Activated CD4-positive, alpha-beta T cell treated with anti-CD3 and anti-CD28 coated beads for 36 hours (primary cell): Measurements from ENCODE around the gene PROKR2. TPM values are rescaled to one million over a fixed set of nuclear protein-coding genes. Genes with fewer than 3 reads are reported as not detected.

Experiments
- ATAC-seq: fragments of 200-7000 bp; cut with Tn5 transposase; one replicate; pipeline ENCODE4 v1.10.0; 2021; ENCODE audit warnings: mild to moderate bottlenecking, moderate library complexity
- CTCF ChIA-PET: fragments of 350-600 bp; sonication (Branson Sonifier 250); formaldehyde crosslinking; loops from one replicate; lab custom pipeline; 2021; ENCODE audit warnings: antibody characterized with exemption; lab: Charles Lee
- POLR2A ChIA-PET: fragments of 350-600 bp; sonication (Branson Sonifier 250); formaldehyde crosslinking; loops from one replicate; lab custom pipeline; 2021; ENCODE audit warnings: antibody characterized with exemption, inconsistent platforms; lab: Charles Lee
- DNase-seq: peaks from one replicate; pipeline ENCODE4 v3.0.0-alpha.2; 2020
- H3K27ac Mint-ChIP-seq: one replicate; pipeline ENCODE4 v1.8.0; 2021; ENCODE audit warnings: mixed read lengths
- H3K27me3 Mint-ChIP-seq: one replicate; pipeline ENCODE4 v1.8.0; 2021; ENCODE audit warnings: mixed read lengths
- H3K36me3 Mint-ChIP-seq: one replicate; pipeline ENCODE4 v1.8.0; 2021; ENCODE audit warnings: low read depth, mixed read lengths
- H3K4me1 Mint-ChIP-seq: one replicate; pipeline ENCODE4 v1.8.0; 2021; ENCODE audit warnings: mixed read lengths
- H3K4me3 Mint-ChIP-seq: one replicate; pipeline ENCODE4 v1.8.0; 2021; ENCODE audit warnings: mild to moderate bottlenecking, moderate library complexity, mixed read lengths
- H3K9me3 Mint-ChIP-seq: one replicate; pipeline ENCODE4 v1.8.0; 2021; ENCODE audit warnings: low read depth, mixed read lengths
- intact Hi-C, 2 experiments: fragments of 100-400 bp; cut with DNase I in 1 of 2; cut with micrococcal nuclease in 1 of 2; formaldehyde crosslinking; loops; one replicate each; pipeline versions ENCODE4 v1.14.2 to v1.15.1; 2022 to 2024; cut with DNase I, micrococcal nuclease
- total RNA-seq, 2 experiments: library from RNA; stranded (reverse); gene quantifications; one replicate each; pipeline ENCODE4 v1.2.3, GENCODE V29; 2021

The PROKR2 gene
- total RNA-seq, 2 experiments from 2014 or later = not detected

- Mint-ChIP-seq H3K4me3 (no peak overlapping the region), H3K36me3 (no peaks in the 10 kb centered on the region), H3K27me3 (peaks cover 18% of the 10 kb centered on the region), H3K27ac (no peak overlapping the region), H3K9me3 (peaks cover 5% of the 10 kb centered on the region), H3K4me1 (no peaks in the 10 kb centered on the region)
- ChIA-PET CTCF (no interaction called here), POLR2A (no interaction called here)
- intact Hi-C loops = no loop called here
- no peak for ATAC-seq
- no peak for DNase-seq
Measured at GRCh38 chr20:5342021-5342420, 25.3 kb upstream of the PROKR2 start.

DNA sequence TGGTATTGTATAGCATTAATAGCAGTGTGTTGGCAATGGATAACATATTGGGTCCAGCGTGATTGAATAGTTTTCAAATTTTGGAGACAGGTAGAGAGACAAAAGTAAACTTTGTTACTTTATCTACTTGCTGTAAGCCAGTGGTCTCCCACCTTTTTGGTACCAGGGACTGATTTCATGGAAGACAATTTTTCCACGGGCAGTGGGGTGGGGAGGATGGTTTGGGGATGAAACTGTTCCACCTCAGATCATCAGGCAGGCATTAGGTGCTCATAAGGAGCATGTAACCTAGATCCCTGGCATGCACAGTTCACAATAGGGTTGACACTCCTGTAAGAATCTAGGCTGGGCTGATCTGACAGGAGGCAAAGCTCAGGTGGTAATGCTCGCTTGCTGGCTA, 14.6 kb upstream of the PROKR2 start:
- POLR2A ChIA-PET = no interaction called here
- no peaks in the 10 kb centered on the region for H3K36me3 Mint-ChIP-seq
- no peaks in the 10 kb centered on the region for H3K4me1 Mint-ChIP-seq
- peaks cover 28% of the 10 kb centered on the region for H3K27me3 Mint-ChIP-seq
- intact Hi-C loops = no loop called here
- no peak overlapping the region for H3K27ac Mint-ChIP-seq
- no peaks in the 10 kb centered on the region for H3K9me3 Mint-ChIP-seq
- DNase-seq = no peak
- ATAC-seq = no peak
- CTCF ChIA-PET = interaction anchor here (0.8 kb wide), 1 partner anchor 385 kb away, joined by 3 read pairs; no protein-coding TSS in a partner anchor
- no peak overlapping the region for H3K4me3 Mint-ChIP-seq

GRCh38 chr20:5328268-5328667, 11.5 kb upstream of the PROKR2 start:
- no peak for DNase-seq
- peaks cover 19% of the 10 kb centered on the region for H3K27me3 Mint-ChIP-seq
- H3K9me3 Mint-ChIP-seq = no peaks in the 10 kb centered on the region
- no peak overlapping the region for H3K27ac Mint-ChIP-seq
- POLR2A ChIA-PET = no interaction called here
- ATAC-seq = no peak
- CTCF ChIA-PET = no interaction called here
- no peaks in the 10 kb centered on the region for H3K4me1 Mint-ChIP-seq
- H3K36me3 Mint-ChIP-seq = no peaks in the 10 kb centered on the region
- intact Hi-C loops = no loop called here
- no peak overlapping the region for H3K4me3 Mint-ChIP-seq

- no peak overlapping the region for H3K27ac Mint-ChIP-seq
- peaks cover 19% of the 10 kb centered on the region for H3K27me3 Mint-ChIP-seq
- ATAC-seq (no peak), DNase-seq (no peak)
- no peaks in the 10 kb centered on the region for H3K4me1 Mint-ChIP-seq
- no peak overlapping the region for H3K4me3 Mint-ChIP-seq
- intact Hi-C loops = no loop called here
- H3K9me3 Mint-ChIP-seq = no peaks in the 10 kb centered on the region
- ChIA-PET POLR2A (no interaction called here), CTCF (no interaction called here)
- H3K36me3 Mint-ChIP-seq = no peaks in the 10 kb centered on the region
Measured at GRCh38 chr20:5327356-5327755, 10.6 kb upstream of the PROKR2 start.

- intact Hi-C loops = no loop called here
- Mint-ChIP-seq H3K27me3 (peaks cover 45% of the 10 kb centered on the region), H3K27ac (no peak overlapping the region), H3K9me3 (no peaks in the 10 kb centered on the region), H3K36me3 (no peaks in the 10 kb centered on the region), H3K4me1 (peaks cover 4% of the 10 kb centered on the region), H3K4me3 (no peak overlapping the region)
- ATAC-seq (no peak), DNase-seq (no peak)
- CTCF ChIA-PET = interaction anchor here (0.8 kb wide), 1 partner anchor 133 kb away, joined by 3 read pairs; no protein-coding TSS in a partner anchor
- POLR2A ChIA-PET = no interaction called here
Measured at GRCh38 chr20:5315807-5316187, 957 bp downstream of the PROKR2 start.

- H3K27me3 Mint-ChIP-seq = peaks cover 41% of the 10 kb centered on the region
- no peak overlapping the region for H3K27ac Mint-ChIP-seq
- peaks cover 5% of the 10 kb centered on the region for H3K9me3 Mint-ChIP-seq
- ChIA-PET POLR2A (no interaction called here), CTCF (no interaction called here)
- no peaks in the 10 kb centered on the region for H3K36me3 Mint-ChIP-seq
- peaks cover 4% of the 10 kb centered on the region for H3K4me1 Mint-ChIP-seq
- ATAC-seq (no peak), DNase-seq (no peak)
- H3K4me3 Mint-ChIP-seq = no peak overlapping the region
- intact Hi-C loops = no loop called here
Measured at GRCh38 chr20:5313916-5314315, 2.8 kb downstream of the PROKR2 start.

DNA sequence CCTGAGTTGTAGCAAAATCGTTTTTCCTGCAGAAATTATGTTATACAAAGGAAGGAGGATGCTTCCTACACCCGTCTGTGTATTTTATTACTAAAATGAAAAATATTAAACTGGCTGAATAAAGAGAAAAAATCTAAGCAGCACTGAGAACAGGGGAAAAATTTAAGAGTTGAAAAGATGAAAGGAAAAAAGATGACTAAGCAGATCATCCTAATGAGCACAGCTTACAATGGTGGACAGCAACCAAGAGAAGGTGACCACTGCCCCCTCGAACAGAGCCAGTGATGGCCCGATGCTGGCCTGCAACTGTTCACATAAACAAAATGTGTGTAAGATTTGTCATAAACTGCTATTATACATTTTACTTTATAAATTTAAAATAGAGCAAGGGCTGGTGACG, 4.2 kb downstream of the PROKR2 start:
- CTCF ChIA-PET = no interaction called here
- POLR2A ChIA-PET = no interaction called here
- no peak for DNase-seq
- H3K36me3 Mint-ChIP-seq = no peaks in the 10 kb centered on the region
- H3K4me1 Mint-ChIP-seq = peaks cover 4% of the 10 kb centered on the region
- H3K27me3 Mint-ChIP-seq = peaks cover 28% of the 10 kb centered on the region
- H3K9me3 Mint-ChIP-seq = peaks cover 18% of the 10 kb centered on the region
- ATAC-seq = no peak
- intact Hi-C loops = no loop called here
- H3K4me3 Mint-ChIP-seq = no peak overlapping the region
- H3K27ac Mint-ChIP-seq = no peak overlapping the region

DNA sequence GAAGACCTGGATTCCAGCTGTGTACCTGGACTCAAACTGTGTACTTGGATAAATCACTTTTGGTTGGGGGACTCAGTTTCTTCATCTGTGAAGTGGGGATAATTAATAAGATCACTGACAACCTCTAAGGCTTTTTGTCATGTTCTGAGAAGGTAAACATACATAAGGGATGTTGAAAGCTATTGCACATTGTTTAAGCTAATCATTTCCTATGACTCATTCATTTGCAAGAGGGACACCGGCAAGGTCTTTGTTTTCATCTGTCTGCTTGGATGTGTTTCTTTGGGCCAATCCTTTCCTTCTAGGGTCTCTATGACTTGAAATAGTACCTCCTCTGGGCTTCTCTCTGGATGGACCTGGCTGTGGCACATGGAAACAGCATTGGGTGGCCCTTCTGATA, 6.8 kb downstream of the PROKR2 start:
- H3K4me1 Mint-ChIP-seq = no peaks in the 10 kb centered on the region
- H3K36me3 Mint-ChIP-seq = no peaks in the 10 kb centered on the region
- intact Hi-C loops = no loop called here
- H3K9me3 Mint-ChIP-seq = peaks cover 25% of the 10 kb centered on the region
- ChIA-PET CTCF (interaction anchor here (1.3 kb wide), 1 partner anchor 93 kb away, joined by 3 read pairs; no protein-coding TSS in a partner anchor), POLR2A (no interaction called here)
- H3K27me3 Mint-ChIP-seq = peaks cover 17% of the 10 kb centered on the region
- no peak for ATAC-seq
- H3K27ac Mint-ChIP-seq = no peak overlapping the region
- no peak for DNase-seq
- H3K4me3 Mint-ChIP-seq = no peak overlapping the region

DNA sequence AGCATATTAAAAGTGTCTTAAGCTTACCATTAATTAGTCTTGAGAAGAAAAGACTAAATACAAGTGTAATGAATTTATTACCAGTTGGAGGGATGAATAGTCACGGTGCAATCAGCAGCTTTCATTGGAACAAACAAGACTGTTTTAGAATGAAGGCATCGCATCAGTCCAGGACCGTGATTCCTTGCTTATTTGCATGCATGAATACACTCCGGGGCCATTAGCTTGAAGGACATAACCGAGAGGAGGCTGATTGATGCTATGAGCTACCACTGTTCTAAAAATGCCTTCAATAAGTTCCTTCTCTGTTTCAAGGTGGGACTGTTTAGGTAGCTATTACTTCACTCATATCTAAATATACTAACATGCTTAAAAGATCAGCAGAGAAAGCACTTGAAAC, 17.9 kb downstream of the PROKR2 start:
- Mint-ChIP-seq H3K9me3 (no peaks in the 10 kb centered on the region), H3K27ac (no peak overlapping the region), H3K36me3 (no peaks in the 10 kb centered on the region), H3K27me3 (peaks cover 20% of the 10 kb centered on the region), H3K4me1 (no peaks in the 10 kb centered on the region), H3K4me3 (no peak overlapping the region)
- no peak for ATAC-seq
- no peak for DNase-seq
- intact Hi-C loops = no loop called here
- CTCF ChIA-PET = interaction anchor here (0.6 kb wide), 2 partner anchors 13 to 70 kb away, joined by 3 to 5 read pairs; no protein-coding TSS in a partner anchor
- POLR2A ChIA-PET = no interaction called here

GRCh38 chr20:5297280-5298004, 19.3 kb downstream of the PROKR2 start:
- H3K36me3 Mint-ChIP-seq = no peaks in the 10 kb centered on the region
- H3K27me3 Mint-ChIP-seq = peaks cover 20% of the 10 kb centered on the region
- no peak overlapping the region for H3K27ac Mint-ChIP-seq
- ATAC-seq (no peak), DNase-seq (no peak)
- H3K4me1 Mint-ChIP-seq = no peaks in the 10 kb centered on the region
- intact Hi-C loops = no loop called here
- H3K9me3 Mint-ChIP-seq = no peaks in the 10 kb centered on the region
- H3K4me3 Mint-ChIP-seq = no peak overlapping the region
- POLR2A ChIA-PET = no interaction called here
- CTCF ChIA-PET = interaction anchor here (0.6 kb wide), 1 partner anchor 73 kb away, joined by 3 read pairs; no protein-coding TSS in a partner anchor

DNA sequence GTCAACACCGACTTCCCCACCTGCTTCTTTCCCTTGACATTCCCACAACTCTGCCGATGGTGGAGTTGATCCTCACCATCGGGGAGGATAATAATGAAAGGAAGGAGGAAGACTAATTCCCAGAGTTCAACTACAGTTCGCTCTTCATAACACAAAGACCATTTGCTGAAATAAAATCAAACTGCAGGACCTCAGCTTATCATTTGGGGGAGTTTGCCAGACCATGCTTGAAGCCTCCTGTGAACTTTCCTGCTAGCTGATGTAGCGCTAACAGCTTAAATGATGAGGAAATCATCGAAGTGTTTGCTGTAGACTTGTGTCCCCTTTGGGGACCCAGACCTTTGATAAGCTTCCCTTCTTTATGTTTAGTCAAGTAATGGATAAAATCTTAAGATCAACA, 26.2 kb downstream of the PROKR2 start:
- DNase-seq (no peak), ATAC-seq (no peak)
- no peak overlapping the region for H3K27ac Mint-ChIP-seq
- ChIA-PET CTCF (interaction anchor here (1.4 kb wide), 1 partner anchor 69 kb away, joined by 3 read pairs; no protein-coding TSS in a partner anchor), POLR2A (no interaction called here)
- H3K4me1 Mint-ChIP-seq = no peaks in the 10 kb centered on the region
- H3K4me3 Mint-ChIP-seq = no peak overlapping the region
- intact Hi-C loops = no loop called here
- H3K27me3 Mint-ChIP-seq = peaks cover 14% of the 10 kb centered on the region
- peaks cover 2% of the 10 kb centered on the region for H3K9me3 Mint-ChIP-seq
- no peaks in the 10 kb centered on the region for H3K36me3 Mint-ChIP-seq

DNA sequence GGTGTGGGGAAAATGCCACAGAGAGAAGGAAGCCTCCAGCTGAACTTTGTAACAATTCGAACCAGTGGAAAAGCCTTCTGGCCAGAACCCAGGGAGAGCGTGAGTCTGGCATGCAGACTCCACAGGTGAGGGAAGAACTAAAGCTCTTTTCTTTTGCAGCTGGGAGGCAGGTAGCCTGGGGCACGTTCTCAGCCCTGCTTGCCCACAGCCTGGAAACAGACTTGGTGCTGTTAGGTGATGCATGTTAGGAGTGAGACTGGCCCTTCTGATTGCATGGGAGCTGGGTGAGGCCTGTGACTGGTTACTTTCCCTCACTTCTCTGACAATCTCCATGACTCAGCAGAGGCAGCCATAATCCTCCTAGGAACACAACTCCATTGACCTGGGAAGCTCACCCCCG, 34.2 kb downstream of the PROKR2 start:
- no peak overlapping the region for H3K4me3 Mint-ChIP-seq
- no peaks in the 10 kb centered on the region for H3K36me3 Mint-ChIP-seq
- CTCF ChIA-PET = interaction anchor here (0.6 kb wide), 1 partner anchor 67 kb away, joined by 4 read pairs; no protein-coding TSS in a partner anchor
- peaks cover 27% of the 10 kb centered on the region for H3K27me3 Mint-ChIP-seq
- no peaks in the 10 kb centered on the region for H3K4me1 Mint-ChIP-seq
- no peak overlapping the region for H3K27ac Mint-ChIP-seq
- POLR2A ChIA-PET = no interaction called here
- intact Hi-C loops = no loop called here
- DNase-seq = no peak
- no peak for ATAC-seq
- peaks cover 4% of the 10 kb centered on the region for H3K9me3 Mint-ChIP-seq
